ENCODE data around the gene C2CD2.

Gene C2CD2

DNA sequence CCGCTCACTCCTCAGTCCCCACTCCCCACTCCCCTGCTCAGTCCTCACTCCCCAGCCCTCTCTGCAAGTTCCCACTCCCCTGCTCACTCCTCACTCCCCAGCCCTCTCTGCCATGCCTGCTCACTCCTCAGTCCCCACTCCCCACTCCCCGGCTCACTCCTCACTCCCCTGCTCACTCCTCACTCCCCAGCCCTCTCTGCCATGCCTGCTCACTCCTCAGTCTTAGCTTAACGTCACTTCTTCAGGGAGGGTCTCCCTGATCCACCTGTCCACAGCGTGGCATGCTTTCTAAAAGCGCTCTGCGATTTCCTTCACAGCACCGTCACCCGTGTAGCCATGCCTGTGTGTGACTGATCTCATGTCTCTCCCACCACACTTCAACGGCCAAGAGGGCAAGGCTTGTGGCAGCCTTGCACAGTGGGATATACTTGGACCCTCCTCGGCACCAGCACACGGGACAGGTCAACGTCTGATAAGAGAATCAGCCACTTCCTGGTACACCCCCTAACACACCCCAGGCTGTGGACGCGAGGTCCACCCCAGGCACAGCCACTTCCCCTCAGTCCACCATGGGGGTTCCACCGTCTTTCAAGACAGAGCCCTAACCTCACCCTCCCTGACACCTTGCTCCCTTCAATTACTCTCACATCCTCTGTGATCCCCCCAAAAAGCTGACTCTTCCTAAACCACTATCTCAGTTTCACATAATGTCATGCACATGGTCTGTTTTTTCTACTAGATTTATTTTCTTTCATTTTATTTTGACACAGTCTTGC is 88.6 kb downstream of the C2CD2 start:
- no peak for DNase-seq (ENCODE audit: low spot score)

DNA sequence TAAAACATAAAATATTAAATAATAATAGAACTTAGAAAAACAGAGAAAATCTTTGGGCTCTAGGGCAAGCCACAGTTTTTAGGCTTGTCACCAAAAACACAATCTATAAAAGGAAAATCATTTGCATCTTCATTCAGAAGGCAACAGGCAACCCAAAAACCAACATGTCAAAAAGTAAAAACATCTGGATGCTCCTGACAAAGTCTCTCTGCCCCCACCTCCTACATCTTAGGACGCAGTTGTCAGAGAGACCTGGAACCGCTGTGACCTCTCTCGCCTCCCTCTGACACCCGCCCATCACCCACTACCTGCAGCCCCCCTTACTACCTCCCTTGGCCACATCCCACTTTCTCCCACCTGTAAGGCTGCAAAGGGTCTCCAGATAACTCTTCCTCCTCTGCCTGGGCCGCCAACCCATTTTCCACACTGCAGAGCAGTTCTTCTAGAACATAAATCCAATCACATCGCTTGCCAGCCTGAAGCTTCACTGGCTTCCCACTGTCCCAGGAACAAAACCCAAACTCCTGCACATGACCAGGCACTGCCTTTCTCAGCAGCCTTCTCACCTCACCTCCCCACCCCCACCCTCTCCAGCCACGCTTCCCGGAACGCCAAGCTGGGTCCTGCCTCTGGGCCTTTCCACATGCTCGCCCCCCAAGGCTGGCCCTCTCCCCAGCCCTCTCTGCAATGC is 89.4 kb downstream of the C2CD2 start:
- no peak for DNase-seq (ENCODE audit: low spot score)

DNA sequence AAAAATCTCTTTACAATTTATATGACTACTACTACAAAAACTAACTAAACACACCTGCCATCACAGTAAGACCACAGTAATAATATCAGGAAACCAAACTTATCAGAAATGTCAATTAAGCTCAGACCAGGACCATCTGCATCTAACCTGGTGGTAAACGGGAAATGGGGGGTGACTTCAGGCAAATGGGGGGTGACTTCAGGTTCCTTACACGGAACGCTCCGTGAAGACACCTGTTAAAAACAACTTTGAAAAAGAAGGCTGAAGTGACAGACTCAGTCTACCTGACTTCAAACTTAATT is 90.4 kb downstream of the C2CD2 start:
- no peak for DNase-seq (ENCODE audit: low spot score)

DNA sequence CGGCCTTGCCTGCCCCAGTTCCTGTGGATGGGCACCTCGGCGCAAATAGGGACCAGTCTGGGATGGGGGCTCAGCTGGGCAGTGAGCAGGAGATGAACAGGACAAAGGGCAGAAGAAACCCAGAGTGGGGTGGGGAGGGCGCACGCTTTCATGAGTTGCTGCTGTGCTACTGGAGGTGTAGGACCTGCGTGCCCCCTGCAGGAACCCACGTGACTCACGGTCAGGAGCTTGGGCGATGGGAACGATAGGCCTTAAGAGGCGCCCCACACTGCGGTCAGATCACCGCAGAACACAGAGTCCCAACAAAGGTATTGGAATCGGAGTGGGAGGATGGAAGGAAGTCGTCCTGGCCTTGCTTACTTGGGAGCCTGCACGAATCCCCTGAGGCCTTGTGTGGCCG is 91.8 kb downstream of the C2CD2 start:
- no peak for DNase-seq (ENCODE audit: low spot score)

DNA sequence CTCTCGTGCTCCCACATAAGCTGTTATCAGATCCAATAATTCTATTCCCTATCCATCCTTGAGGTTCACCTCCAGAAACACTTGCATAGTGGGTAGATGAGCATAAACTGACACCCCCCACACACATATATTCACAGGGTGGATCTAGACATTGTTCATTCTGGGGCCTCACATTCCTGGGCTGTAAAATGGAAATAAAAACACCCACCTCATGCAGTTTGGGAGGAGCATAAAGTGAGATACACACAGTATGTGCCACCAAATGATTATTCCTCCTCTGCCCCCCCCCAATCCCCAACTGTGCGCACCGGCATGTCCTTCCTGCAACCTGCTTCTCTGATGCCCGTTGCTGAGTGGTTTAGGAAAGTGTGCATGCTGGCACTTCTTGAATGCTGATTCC is 92.6 kb downstream of the C2CD2 start:
- DNase-seq (ENCODE audit: low spot score) = no peak

DNA sequence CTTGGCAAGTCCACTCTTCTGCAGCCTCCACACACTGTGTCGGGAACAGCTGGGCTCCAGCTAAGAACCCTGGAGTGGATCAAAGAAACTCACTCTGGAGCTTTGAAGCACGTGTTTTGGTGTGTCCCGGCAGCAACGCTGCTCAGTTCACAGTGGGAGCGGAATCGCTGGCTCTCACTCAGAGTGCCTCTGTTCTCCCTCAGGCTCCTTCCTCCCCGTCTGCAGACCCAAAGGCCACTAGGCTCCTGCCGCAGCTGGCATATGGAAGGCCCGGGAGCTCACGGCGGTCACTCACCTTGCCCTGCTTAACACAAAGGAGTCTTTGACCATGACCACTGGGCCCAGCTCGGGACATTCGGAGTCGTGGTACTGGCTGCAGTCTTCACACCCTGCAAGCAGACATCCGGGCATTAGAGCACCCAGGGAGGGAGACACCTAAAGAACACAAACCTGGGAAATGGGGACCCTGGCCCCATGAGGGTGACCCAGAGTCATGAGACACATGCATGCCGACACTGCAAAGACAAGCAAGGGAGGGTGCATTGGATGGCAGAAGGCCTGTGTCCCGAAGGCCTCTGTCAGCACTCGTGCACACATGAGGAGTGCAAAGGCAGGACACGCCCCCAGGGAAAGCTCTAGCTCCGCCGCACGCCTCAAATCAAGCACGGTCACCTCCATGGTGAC is 94.4 kb downstream of the C2CD2 start:
- DNase-seq (ENCODE audit: low spot score) = no peak

DNA sequence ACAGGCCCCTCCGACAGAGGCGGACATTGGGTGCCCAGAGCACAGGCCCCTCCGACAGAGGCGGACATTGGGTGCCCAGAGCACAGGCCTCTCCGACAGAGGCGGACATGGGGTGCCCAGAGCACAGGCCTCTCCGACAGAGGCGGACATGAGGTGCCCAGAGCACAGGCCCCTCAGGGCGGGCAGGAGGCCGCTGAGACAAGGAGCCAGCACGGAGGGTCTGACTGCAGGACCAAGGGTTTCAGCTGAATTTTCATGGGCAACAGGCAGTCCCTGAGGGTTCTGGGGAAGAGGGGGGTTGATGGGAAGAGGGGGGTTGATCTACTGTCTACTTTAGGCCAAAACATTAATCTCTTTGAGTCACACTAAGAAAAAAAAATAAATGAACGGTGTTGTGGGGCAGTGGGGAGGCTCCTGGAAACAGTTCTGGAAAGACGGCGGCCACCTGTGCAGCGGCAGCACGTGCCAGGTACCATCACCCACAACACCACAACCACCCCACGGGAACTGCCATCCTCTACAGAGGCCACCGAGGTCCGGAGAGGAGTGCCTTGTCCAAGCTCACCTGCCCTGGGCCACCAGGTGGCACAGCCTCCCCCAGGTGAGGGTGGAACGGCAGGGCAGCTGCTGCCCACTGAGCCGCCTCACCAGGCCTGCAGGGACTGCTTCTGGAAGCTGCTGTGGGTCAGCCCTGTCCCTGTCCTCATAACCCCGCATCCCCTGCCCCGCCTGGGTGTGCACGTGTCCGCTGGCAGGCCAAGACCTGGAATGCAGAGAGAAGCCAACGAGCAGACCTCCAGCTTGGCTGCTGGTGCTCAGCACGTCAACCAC is 95.1 kb downstream of the C2CD2 start:
- no peak for DNase-seq (ENCODE audit: low spot score)

DNA sequence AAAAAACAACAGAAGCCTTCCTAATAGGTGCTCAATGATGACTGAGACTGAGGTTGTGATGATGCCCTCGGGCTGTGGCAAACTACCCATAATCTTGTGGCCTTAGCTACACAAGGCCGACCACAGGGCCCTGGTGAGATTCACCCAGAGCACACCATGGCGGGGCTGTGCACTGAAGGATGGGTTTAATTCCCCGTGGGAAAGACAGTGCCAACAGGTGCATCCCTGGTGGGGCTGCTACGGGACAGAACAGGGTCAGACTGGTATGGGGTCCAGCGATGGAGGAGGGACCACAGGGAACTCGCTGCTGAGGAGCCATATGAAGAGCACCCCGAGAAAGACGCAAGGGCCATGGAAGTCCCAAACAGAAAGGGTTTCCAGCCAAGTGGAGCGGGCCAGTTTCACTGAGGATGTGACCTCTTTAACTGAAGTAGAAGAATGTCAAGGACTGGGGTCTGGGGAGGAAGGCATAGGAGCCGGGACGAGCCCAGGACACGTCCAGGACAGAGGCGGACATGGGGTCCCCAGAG is 96.0 kb downstream of the C2CD2 start:
- no peak for DNase-seq (ENCODE audit: low spot score)

DNA sequence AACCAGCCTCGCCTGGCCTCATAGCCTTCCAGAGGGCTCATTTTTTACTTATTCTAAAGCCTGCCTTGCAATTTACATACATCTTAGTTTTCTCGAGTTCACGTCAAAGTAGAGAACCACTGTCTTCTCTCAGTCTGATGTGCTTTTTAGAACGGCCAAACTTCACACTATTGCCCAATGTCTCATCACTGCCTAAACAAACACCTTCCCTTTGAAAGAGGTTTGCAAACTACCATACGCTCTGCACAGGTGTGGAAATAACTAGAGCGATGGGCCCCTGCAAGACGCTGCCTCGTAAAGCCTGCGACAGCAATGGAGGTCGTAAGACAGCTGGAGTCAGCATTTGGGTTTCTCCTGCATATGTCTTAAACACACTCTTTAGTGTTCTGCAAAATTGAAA is 97.2 kb downstream of the C2CD2 start:
- no peak for DNase-seq (ENCODE audit: low spot score)

DNA sequence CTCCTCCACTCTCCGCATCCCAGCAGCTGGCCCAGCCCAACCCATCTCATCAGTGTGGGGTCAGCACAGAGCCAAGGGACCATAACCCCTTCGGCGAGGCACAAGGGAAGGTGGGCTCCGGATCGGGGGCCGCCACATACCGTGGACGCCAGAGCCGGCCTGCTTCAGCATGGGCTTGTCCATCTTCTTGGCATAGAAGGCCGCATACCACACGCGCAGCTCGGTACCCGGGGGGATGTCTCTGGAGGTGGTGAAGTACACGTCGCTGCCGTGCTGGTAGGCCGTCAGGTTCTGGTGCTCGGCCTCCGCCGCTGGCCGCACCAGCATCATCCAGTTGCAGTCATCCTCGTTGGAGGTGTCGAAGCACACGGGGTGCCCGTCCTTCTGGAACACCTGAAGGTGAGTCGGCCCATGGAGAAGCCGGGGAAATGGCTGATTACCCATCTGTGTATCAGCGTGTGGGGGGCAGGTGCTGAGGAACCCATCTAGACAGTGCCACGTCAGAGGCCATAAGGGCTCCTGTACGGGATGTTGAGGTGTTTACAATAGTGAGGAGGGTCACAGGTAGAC is 99.3 kb downstream of the C2CD2 start:
- DNase-seq (ENCODE audit: low spot score) = no peak

DNA sequence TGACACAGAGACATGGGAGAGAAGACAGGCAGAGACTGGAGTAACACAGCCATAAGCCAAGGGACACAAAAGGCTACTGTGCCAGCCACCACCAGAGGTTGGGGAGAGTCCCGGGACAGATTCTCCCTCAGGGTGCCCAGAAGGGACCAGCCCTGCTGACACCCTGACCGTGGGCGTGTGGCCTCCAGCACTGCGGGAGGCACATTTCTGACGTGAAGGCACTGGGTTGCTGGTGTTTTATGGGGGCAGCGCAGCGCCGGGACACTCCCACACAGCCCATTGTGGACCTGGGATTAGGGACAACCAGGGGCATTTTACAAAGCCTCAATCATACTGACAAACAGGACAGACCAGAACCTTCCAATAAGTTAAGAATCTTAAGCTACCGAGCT is 100.9 kb downstream of the C2CD2 start:
- no peak for DNase-seq (ENCODE audit: low spot score)

DNA sequence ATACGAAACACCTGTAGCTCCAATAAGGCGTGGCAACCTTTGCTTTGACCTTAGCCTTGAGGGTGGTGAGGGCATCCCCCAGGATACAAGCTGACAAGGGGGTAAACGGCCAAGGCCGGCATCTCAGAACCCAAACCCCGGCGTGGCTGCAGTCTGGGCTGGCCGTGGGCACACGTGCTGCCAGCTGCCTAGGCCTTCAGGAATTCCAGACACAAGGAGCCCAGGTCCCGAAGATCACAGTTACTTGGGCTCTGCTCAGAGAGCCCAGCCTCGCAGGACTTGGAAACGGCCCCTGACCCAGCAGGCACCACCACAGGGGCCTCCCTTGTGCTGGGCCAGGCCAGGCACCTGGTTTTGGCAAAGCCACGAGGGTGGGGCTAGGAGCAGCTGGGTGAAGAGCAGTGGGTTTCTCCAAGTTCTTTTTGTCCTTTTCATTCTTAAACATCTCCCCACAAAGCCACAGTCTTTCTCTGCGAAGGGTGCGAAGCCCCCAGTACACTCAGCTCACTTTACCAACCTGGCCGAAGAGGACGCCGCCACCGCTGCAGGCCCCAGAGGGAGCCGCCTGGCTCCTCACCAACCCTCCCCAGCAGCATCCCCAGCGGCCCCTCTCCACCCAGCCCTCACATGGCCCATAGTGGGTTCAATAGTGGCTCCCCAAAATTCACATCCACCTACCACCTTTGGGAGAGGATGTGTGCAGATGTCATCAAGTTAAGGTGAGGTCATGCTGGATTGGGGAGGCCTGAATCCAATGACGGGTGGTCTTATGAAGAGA is 101.5 kb downstream of the C2CD2 start:
- DNase-seq (ENCODE audit: low spot score) = no peak

DNA sequence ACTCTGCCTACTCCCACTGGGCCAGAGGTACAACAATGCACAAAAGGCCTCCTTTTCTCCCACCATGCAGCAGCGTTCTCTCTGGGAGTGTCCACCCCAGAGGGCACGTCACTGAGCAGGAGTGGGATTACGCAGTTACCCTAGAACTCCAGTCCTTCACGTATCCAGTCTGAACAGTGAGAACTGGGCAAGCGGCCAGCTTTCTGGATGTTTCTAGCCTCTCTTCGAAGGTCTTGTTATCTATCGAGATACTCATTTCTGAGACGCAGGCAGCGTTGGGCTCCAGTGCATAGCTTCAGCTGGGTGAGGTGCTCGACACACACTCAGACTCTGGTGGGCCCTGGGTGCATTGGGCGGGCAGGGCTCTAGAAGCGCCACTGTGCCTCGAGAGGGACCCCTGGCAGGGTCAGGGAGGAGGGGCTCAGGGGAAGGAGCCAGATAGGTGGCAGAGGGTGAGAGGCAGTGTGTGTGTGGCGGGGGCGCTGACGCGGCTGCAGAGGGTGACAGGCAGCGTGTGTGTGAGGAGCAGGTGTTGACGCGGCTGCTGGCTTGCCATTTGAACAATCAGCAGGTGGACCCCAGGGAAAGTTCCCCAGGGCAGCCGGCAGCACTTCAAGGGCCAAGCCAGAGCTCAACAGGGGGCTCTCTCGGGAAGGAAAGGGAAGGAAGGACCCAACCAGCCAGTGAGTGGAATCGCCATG is 102.6 kb downstream of the C2CD2 start:
- no peak for DNase-seq (ENCODE audit: low spot score)

DNA sequence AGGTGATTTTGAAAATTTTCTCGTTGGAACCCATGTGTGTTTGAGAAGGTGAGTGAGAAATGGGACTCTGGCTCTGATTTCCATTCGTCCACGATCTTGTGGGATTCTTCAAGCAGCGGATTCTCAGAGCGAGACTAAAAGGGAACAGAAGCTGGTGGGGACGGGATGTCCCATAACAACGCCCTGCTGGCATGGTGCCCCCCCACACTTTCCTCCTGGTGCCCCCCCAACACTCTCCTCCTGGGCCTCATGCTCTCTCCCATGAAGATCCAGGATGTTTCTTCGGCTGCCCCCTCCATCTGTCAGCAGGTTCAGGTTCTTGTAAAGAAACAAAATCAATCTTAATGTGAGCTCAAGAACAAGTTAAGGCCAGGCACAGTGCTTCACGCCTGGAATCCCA is 103.7 kb downstream of the C2CD2 start:
- no peak for DNase-seq (ENCODE audit: low spot score)

DNA sequence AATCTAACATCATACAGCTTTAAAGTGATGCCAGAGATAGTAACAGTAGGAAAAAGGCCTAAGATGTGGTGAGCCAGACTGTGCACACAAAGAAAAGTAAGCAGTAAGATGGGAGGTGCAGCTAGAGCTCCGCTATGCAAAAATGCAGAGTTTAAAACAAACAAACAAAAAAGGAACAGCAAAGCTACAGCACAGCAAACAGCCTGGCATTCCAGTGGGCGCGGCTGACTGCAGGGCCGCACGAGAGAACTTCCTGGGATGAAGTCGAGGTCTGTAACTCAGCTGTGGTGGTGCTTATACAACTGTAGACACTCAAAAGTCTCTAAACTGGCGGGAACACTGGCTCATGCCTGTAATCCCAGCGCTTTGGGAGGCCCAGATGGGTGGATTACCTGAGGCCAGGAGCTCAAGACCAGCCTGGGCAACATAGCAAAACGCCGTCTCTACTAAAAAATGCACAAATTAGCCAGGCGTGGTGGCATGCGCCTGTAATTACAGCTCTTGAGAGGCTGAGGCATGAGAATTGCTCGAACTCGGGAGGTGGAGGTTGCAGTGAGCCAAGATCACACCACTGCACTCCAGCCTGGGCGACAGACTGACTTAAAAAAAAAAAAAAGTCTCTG is 104.7 kb downstream of the C2CD2 start:
- no peak for DNase-seq (ENCODE audit: low spot score)

DNA sequence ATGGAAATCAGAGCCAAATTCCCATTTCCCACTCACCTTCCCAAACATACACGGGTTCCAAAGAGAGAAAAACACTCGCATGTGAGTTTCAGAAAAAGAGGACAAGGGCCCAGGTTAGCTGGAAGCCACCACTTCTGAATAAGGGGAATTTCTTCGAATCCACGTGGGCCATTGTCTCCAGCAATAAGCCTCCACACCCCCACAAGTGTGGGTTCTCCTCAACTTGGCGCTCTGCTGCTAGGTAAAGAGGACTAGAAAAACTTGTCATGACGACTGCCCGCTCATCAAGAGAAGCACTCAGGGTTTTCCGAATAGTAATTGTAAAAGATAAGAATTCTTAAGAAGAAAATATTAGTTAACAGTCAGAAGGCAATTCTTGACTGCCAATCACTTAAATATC is 105.3 kb downstream of the C2CD2 start:
- DNase-seq (ENCODE audit: low spot score) = no peak

DNA sequence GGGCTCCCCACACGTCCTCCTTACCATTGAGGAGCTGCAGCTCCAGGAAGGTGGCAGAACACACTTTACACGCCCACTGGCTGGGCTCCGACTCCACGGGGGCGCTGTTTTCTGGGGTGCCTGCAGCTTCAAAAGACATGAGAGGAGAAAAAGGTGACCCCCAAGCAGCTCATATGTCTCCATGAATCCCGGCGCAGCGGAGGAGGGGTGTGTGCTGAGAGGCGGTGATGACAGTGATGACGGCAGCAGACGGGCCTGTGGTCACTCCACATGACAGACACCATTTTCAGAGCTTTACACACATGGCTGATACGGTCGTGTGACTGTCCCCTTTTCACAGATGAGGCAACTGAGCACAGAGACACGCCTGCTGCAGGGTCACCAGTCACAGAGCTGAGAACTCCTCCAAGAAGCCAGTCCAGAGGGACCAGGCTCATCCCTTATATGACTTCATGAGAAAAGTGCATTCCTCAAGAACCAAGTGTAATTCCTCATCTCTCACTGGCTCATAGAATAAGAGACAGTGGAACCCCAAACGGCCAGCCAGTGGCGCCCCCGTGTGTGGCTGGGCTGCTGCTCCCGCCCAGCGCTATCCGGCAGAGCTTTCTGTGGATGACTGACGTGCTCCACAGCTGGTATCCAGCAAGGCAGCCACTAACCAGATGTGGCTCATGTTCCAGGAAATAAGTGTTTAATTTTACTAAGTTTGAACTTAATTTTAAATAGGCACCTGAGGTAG is 106.6 kb downstream of the C2CD2 start:
- DNase-seq (ENCODE audit: low spot score) = no peak

DNA sequence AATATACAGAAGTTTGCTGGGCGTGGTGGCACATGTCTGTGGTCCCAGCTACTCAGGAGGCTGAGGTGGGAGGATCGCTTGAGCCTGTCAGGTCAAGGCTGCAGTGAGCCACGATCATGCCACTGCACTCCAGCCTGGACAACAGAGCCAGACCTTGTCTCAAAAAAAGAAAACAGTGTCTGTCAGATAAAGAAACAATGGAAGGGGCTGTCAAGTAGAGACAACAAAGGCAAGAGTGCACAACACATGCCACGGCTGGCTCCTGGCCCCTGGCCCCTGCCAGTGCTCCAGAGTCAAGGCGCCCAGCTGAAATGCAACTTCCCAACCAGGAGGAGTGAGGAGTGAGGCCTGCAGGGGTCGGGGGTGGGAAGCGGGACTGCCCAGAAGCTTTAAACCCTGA is 107.3 kb downstream of the C2CD2 start:
- DNase-seq (ENCODE audit: low spot score) = no peak

DNA sequence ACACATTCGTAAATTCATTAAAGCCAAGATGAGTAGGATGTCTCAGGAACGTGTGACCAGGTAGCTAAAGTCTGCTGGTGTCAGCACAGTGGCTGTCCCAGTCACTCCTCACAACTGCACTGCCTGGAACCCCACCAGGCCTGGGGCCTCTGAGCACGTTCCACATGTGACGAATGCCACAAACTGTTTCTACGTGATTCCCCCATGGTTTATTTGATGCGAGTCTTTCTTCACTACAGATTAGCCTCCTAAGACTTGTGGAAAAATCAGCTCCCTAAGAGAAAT is 107.8 kb downstream of the C2CD2 start:
- DNase-seq (ENCODE audit: low spot score) = no peak

Measured in HuH-7 (cell line).